Measurements from ENCODE around the gene RASEF. TPM values are rescaled to one million over a fixed set of nuclear protein-coding genes. Genes with fewer than 3 reads are reported as not detected.

Gene RASEF
- total and polyA plus RNA-seq, 12 donors = under 0.01 to 0.24 (median 0.08) TPM; not detected in 4

- no peak for ATAC-seq
- no peaks in the 10 kb centered on the region for H3K36me3 ChIP-seq
- WGBS, 2 donors = 81 to 91% methylated on average over 1 of the region's 1 CpG
- DNase-seq = no peak
- no peaks in the 10 kb centered on the region for H3K27me3 ChIP-seq
- no peaks in the 10 kb centered on the region for H3K4me1 ChIP-seq
- H3K4me3 ChIP-seq = no peak overlapping the region
- no peak for TF ChIP-seq CTCF (IDR thresholded peaks at IDR 0.05)
- H3K9me3 ChIP-seq = peaks cover 0 to 12% (median 0%) of the 10 kb centered on the region in 11 donors
- no peak overlapping the region for H3K27ac ChIP-seq
- intact Hi-C loops (cut with DNase I) = no loop called here
Measured at GRCh38 chr9:83023151-83023550, 39.8 kb downstream of the RASEF start.

GRCh38 chr9:83020864-83021263 lies 42.1 kb downstream of the RASEF start:
- no peak for TF ChIP-seq CTCF (IDR thresholded peaks at IDR 0.05)
- no peak overlapping the region for H3K27ac ChIP-seq
- no peaks in the 10 kb centered on the region for H3K27me3 ChIP-seq
- intact Hi-C loops (cut with DNase I) = no loop called here
- no peak overlapping the region for H3K4me3 ChIP-seq
- DNase-seq = no peak
- no peaks in the 10 kb centered on the region for H3K4me1 ChIP-seq
- ATAC-seq = no peak
- H3K36me3 ChIP-seq = no peaks in the 10 kb centered on the region
- peaks cover 0 to 20% (median 0%) of the 10 kb centered on the region in 11 donors for H3K9me3 ChIP-seq
- 90% methylated on average over 2 of the region's 2 CpGs for WGBS, 2 donors

- no peak for TF ChIP-seq CTCF (IDR thresholded peaks at IDR 0.05)
- intact Hi-C loops (cut with DNase I) = no loop called here
- no peak for DNase-seq
Measured at GRCh38 chr9:83020327-83020726, 42.6 kb downstream of the RASEF start.

GRCh38 chr9:83019246-83019645 lies 43.7 kb downstream of the RASEF start:
- TF ChIP-seq CTCF (IDR thresholded peaks at IDR 0.05) = no peak
- Histone ChIP-seq H3K36me3 (no peaks in the 10 kb centered on the region), H3K27me3 (no peaks in the 10 kb centered on the region), H3K4me1 (no peaks in the 10 kb centered on the region), H3K9me3 (peaks cover 0 to 20% (median 0%) of the 10 kb centered on the region in 11 donors), H3K27ac (no peak overlapping the region), H3K4me3 (no peak overlapping the region)
- DNase-seq (no peak), ATAC-seq (no peak)
- intact Hi-C loops (cut with DNase I) = no loop called here
- WGBS, 2 donors = 85 to 88% methylated on average over 2 of the region's 2 CpGs

More at GRCh38 chr9:83020327-83020726, 42.6 kb downstream of the RASEF start:
- no peaks in the 10 kb centered on the region for H3K4me1 ChIP-seq
- no peak overlapping the region for H3K4me3 ChIP-seq
- H3K9me3 ChIP-seq = peaks cover 0 to 20% (median 0%) of the 10 kb centered on the region in 11 donors
- no peak overlapping the region for H3K27ac ChIP-seq
- H3K36me3 ChIP-seq = no peaks in the 10 kb centered on the region
- 87 to 93% methylated on average over 7 of the region's 7 CpGs for WGBS, 2 donors
- ATAC-seq = no peak
- H3K27me3 ChIP-seq = no peaks in the 10 kb centered on the region

Data from heart right ventricle (tissue), 16 donors.